Lower lobe of right lung (tissue), 2 donors: Measurements from ENCODE around the gene ADAM12. TPM values are rescaled to one million over a fixed set of nuclear protein-coding genes. Genes with fewer than 3 reads are reported as not detected.

Experiments used
- ATAC-seq, 2 donors: fragments of 200-7000 bp; cut with Tn5 transposase; one replicate each; pipeline ENCODE4 v1.9.1; 2020 to 2022; ENCODE audit warnings: mild to moderate bottlenecking in 2 of 2, moderate library complexity in 2 of 2
- DNase-seq: peaks from one replicate; pipeline ENCODE4 v3.0.0-alpha.2; 2020
- H3K27ac ChIP-seq: fragments of 200-600 bp; one replicate; pipeline ENCODE4 v1.8.0; 2022
- H3K27me3 ChIP-seq: fragments of 200-600 bp; one replicate; pipeline ENCODE4 v1.8.0; 2022; ENCODE audit warnings: low read depth
- H3K36me3 ChIP-seq: fragments of 200-600 bp; one replicate; pipeline ENCODE4 v1.8.0; 2022; ENCODE audit warnings: mild to moderate bottlenecking
- H3K4me1 ChIP-seq: fragments of 200-600 bp; one replicate; pipeline ENCODE4 v1.8.0; 2022
- H3K4me3 ChIP-seq: fragments of 200-600 bp; one replicate; pipeline ENCODE4 v1.8.0; 2022; ENCODE audit warnings: mild to moderate bottlenecking
- H3K9me3 ChIP-seq: fragments of 200-600 bp; one replicate; pipeline ENCODE4 v1.8.0; 2022
- CTCF ChIP-seq: fragments of 200-600 bp; IDR thresholded peaks from one replicate; pipeline ENCODE4 v1.8.0; 2022; ENCODE audit warnings: antibody characterized with exemption, mild to moderate bottlenecking
- intact Hi-C: fragments of 100-400 bp; cut with DNase I; formaldehyde crosslinking; loops from one replicate; pipeline ENCODE4 v1.11.0; 2022
- total RNA-seq: library from RNA; stranded (reverse); fragmentation: NEBNext Ultra II Directional; extraction: Animal tissue kit (Norgen Biotek cat#: 25700); gene quantifications from one replicate; pipeline ENCODE4 v1.2.1, GENCODE V29; 2021
- donor health status: DM: no; HTN: yes; CAD: no; lungs with severe emphysema.

The ADAM12 gene
- total RNA-seq, 1 donor from 2014 or later, result 0.92 TPM

GRCh38 chr10:126243971-126244370 is 144.3 kb downstream of the ADAM12 start:
- DNase-seq, result no peak
- intact Hi-C loops, result no loop called here
- no peak for TF ChIP-seq CTCF
- no peak overlapping the region for H3K4me3 ChIP-seq
- no peak overlapping the region for H3K27ac ChIP-seq
- peaks cover 5% of the 10 kb centered on the region for H3K4me1 ChIP-seq
- ATAC-seq, result no peak
- no peaks in the 10 kb centered on the region for H3K36me3 ChIP-seq
- no peaks in the 10 kb centered on the region for H3K27me3 ChIP-seq
- H3K9me3 ChIP-seq, result no peaks in the 10 kb centered on the region

DNA sequence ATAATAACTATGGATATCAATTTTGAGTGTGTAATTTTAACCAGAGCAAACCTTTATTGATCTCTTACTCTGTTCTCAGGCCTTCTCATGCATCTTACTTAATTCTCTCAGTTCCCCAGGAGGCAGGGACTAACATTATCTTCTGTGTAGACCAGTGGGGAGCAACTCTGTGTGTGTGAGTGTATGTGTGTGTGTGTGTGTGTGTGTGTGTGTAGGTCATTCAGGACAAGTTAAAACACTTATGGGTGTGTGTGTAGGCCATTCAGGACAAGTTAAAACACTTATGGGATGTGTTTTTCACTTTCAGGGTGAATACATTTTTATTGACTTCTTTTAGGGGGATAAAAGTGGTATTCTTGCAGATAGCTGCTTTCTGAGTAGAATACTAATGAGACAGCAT is 145.0 kb downstream of the ADAM12 start:
- Histone ChIP-seq H3K27me3 (no peaks in the 10 kb centered on the region), H3K4me3 (no peak overlapping the region), H3K9me3 (no peaks in the 10 kb centered on the region), H3K4me1 (peaks cover 5% of the 10 kb centered on the region), H3K36me3 (no peaks in the 10 kb centered on the region), H3K27ac (no peak overlapping the region)
- no peak for DNase-seq
- no peak for ATAC-seq
- TF ChIP-seq CTCF, result no peak
- intact Hi-C loops, result no loop called here

GRCh38 chr10:126242397-126243260 is 145.6 kb downstream of the ADAM12 start:
- ATAC-seq (peak in 1 of 2 donors; percentile 28), DNase-seq (no peak)
- no peak overlapping the region for H3K27ac ChIP-seq

DNA sequence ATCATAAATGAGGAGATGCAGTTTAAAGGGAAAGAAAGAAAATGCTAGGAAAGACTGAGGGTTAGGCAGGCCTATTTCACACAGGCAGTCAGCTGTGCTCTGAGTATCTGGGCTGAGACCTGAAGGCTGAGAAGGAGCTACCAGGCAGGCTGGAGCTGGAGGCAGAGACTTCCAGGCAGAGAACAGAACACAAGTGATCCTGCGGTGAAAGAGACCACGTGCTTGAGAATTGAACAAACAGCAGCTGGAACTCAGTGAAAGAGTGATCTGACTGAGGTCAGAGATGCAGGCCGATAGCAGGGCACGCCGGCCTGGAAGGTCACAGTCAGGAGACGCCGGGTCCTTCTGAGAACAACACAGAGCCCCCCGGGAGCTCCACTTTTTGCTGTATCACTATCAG is 147.8 kb downstream of the ADAM12 start:
- no peak for TF ChIP-seq CTCF
- no peaks in the 10 kb centered on the region for H3K9me3 ChIP-seq
- no peak overlapping the region for H3K4me3 ChIP-seq
- no peaks in the 10 kb centered on the region for H3K27me3 ChIP-seq
- no peak for DNase-seq
- intact Hi-C loops, result no loop called here
- no peak overlapping the region for H3K27ac ChIP-seq
- H3K4me1 ChIP-seq, result peaks cover 5% of the 10 kb centered on the region
- H3K36me3 ChIP-seq, result no peaks in the 10 kb centered on the region
- peak; percentile 41 to 73 for ATAC-seq

More at GRCh38 chr10:126242397-126243260, 145.6 kb downstream of the ADAM12 start:
- Histone ChIP-seq H3K4me3 (no peak overlapping the region), H3K36me3 (no peaks in the 10 kb centered on the region), H3K4me1 (peaks cover 5% of the 10 kb centered on the region), H3K27me3 (no peaks in the 10 kb centered on the region), H3K9me3 (no peaks in the 10 kb centered on the region)
- intact Hi-C loops, result no loop called here
- no peak for TF ChIP-seq CTCF

DNA sequence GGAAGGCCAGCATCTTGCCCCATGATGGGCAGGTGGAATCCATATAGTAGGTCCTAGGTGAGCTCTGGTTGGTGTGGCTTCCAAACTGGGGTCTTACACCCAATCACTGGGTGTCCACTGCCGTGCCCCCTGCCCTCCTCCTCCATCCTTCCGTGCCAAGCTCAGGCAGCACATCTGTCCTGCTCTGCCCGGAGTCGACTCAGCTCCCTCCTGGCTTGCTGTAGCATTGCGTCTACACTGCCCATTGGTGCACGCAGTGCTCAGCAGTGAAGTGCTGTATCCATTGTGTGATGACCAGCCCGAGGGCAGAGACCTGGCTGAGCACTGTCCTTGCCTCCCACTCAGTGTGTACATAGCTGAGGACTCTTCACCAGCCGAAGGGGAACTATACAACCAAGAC is 148.4 kb downstream of the ADAM12 start:
- intact Hi-C loops, result no loop called here
- H3K4me1 ChIP-seq, result peaks cover 5% of the 10 kb centered on the region
- H3K27ac ChIP-seq, result no peak overlapping the region

More for the DNA sequence above, 148.4 kb downstream of the ADAM12 start:
- ATAC-seq (no peak), DNase-seq (no peak)
- TF ChIP-seq CTCF, result no peak
- H3K4me3 ChIP-seq, result no peak overlapping the region
- H3K9me3 ChIP-seq, result no peaks in the 10 kb centered on the region
- H3K36me3 ChIP-seq, result no peaks in the 10 kb centered on the region
- H3K27me3 ChIP-seq, result no peaks in the 10 kb centered on the region
